K562 (cell line): ENCODE results near the gene SPI1. TPM values are rescaled to one million over a fixed set of nuclear protein-coding genes. Genes with fewer than 3 reads are reported as not detected.

ENCODE experiments used
- E2F8 ChIP-seq: fragments of 450-650 bp; IDR thresholded peaks from 2 replicates; pipeline ENCODE4 v1.7.1; 2018; ENCODE audit warnings: mild to moderate bottlenecking, low read depth; ENCODE audit not compliant: partially characterized antibody
- MXD1 ChIP-seq: fragments of 250-450 bp; sonication (Bioruptor Pico); IDR thresholded peaks from 2 replicates; pipeline ENCODE4 v1.8.0; 2021; ENCODE audit warnings: borderline replicate concordance, mild to moderate bottlenecking, moderate library complexity; ENCODE audit not compliant: poor library complexity, severe bottlenecking
- NR2C2 ChIP-seq, 2 experiments: fragments of 200-800 bp in 1 of 2; sonication (Bioruptor generic) in 1 of 2; sonication (generic) in 1 of 2; formaldehyde crosslinking in 1 of 2; IDR thresholded peaks; 2 replicates each; pipeline versions ENCODE4 v1.6.1 to v1.8.0; 2016 to 2022; ENCODE audit warnings: mild to moderate bottlenecking in 1 of 2, missing compliant biosample characterization in 1 of 2, missing genetic modification characterization in 1 of 2, missing genetic modification reagents in 1 of 2
- PRDM10 ChIP-seq: fragments of 450-650 bp; IDR thresholded peaks from 2 replicates; pipeline ENCODE4 v1.6.1; 2018; ENCODE audit not compliant: partially characterized antibody
- REST ChIP-seq, 2 experiments: fragments of 450-650 bp; formaldehyde crosslinking in 1 of 2; IDR thresholded peaks; 2 replicates each; pipeline versions ENCODE4 v1.4.0 to v1.6.1; 2014 to 2020; ENCODE audit warnings: mild to moderate bottlenecking in 2 of 2, borderline replicate concordance in 1 of 2, low read depth in 1 of 2
- SRSF3 ChIP-seq: fragments of 200-400 bp; formaldehyde crosslinking; IDR thresholded peaks from 2 replicates; pipeline ENCODE4 v1.6.1; 2016; ENCODE audit warnings: mild to moderate bottlenecking, low read length, moderate library complexity; ENCODE audit not compliant: insufficient read depth
- polyA plus RNA-seq, 8 experiments: library from polyadenylated mRNA; depleted of rRNA in 4 of 8; stranded (reverse) in 5 of 8; unstranded in 3 of 8; fragments of >200 nt; fragmentation: Nextera tagmentation in 2 of 8; fragmentation: Illumina TruSeq in 1 of 8; extraction: Ambion mirVana in 2 of 8; extraction: Trizol in 1 of 8; gene quantifications; 2 replicates each; pipeline versions ENCODE4 v1.2.1 to v1.2.3, GENCODE V29; 2011 to 2014; ENCODE audit warnings: inconsistent platforms in 1 of 8, missing spikeins in 1 of 8
- total RNA-seq, 7 experiments: library from RNA; depleted of rRNA in 6 of 7; stranded (reverse); fragments of >200 nt in 6 of 7; fragmentation: Illumina TruSeq in 2 of 7; extraction: Trizol in 2 of 7; gene quantifications; 2 replicates each; pipeline versions ENCODE4 v1.2.1 to v1.2.3, GENCODE V29; 2011 to 2021; ENCODE audit warnings: low replicate concordance in 1 of 7

Gene SPI1
- total and polyA plus RNA-seq, 9 of the 15 experiments (the other 6 are each of a cell fraction or from before 2014, with no cell fraction given): 0.10 to 33.7 (median 10.3) TPM

- TF ChIP-seq REST (IDR thresholded peaks at IDR 0.05; ENCODE audit: borderline replicate concordance): peak; percentile 93
- peak; percentile 85 for TF ChIP-seq REST (CRISPR knock-in tag; IDR thresholded peaks at IDR 0.05; ENCODE audit: low read depth)
- TF ChIP-seq PRDM10: peak; percentile 89
- no peak for TF ChIP-seq SRSF3
- peak; percentile 89 for TF ChIP-seq MXD1 (CRISPR knock-in tag)
- no peak; the same call in 1 of the 2 replicates for TF ChIP-seq NR2C2 (CRISPR knock-in tag; IDR thresholded peaks at IDR 0.05)
- peak; percentile 87 for TF ChIP-seq NR2C2 (tag; IDR thresholded peaks at IDR 0.05)
- peak; percentile 88 for TF ChIP-seq E2F8
Observed at GRCh38 chr11:47407746-47408590, 29.6 kb upstream of the SPI1 start, which contains the start of gene SLC39A13 (continued).
